HG03196 (cell line): ENCODE data around the gene MKNK1.

Experiments
- ATAC-seq: cut with Tn5 transposase; IDR thresholded peaks from one replicate; pipeline ENCODE4 v1.9.1; 2021; ENCODE audit not compliant: unreplicated experiment

The MKNK1 gene

GRCh38 chr1:46525253-46525983 is 78.7 kb downstream of the MKNK1 start:
- ATAC-seq: no peak

GRCh38 chr1:46524843-46525242 is 79.2 kb downstream of the MKNK1 start:
- ATAC-seq: no peak

- no peak for ATAC-seq
Measured at GRCh38 chr1:46523496-46524353, 80.3 kb downstream of the MKNK1 start.

- ATAC-seq: no peak
Measured at GRCh38 chr1:46522969-46523320, 81.1 kb downstream of the MKNK1 start.

GRCh38 chr1:46522184-46522968 is 81.7 kb downstream of the MKNK1 start:
- ATAC-seq: peak; percentile 53

GRCh38 chr1:46521414-46521813 is 82.7 kb downstream of the MKNK1 start:
- ATAC-seq: no peak

GRCh38 chr1:46520063-46520911 is 83.8 kb downstream of the MKNK1 start:
- no peak for ATAC-seq

- ATAC-seq: no peak
Measured at GRCh38 chr1:46519209-46519608, 84.9 kb downstream of the MKNK1 start.

- ATAC-seq: no peak
Measured at GRCh38 chr1:46517932-46518498, 86.1 kb downstream of the MKNK1 start.

- ATAC-seq: no peak
Measured at GRCh38 chr1:46517010-46517600, 87.0 kb downstream of the MKNK1 start.

GRCh38 chr1:46516200-46516950 is 87.7 kb downstream of the MKNK1 start:
- no peak for ATAC-seq

- no peak for ATAC-seq
Measured at GRCh38 chr1:46515576-46515975, 88.5 kb downstream of the MKNK1 start.

- no peak for ATAC-seq
Measured at GRCh38 chr1:46513536-46513935, 90.5 kb downstream of the MKNK1 start.

GRCh38 chr1:46512792-46513190 is 91.3 kb downstream of the MKNK1 start:
- no peak for ATAC-seq

GRCh38 chr1:46512135-46512791 is 91.8 kb downstream of the MKNK1 start:
- no peak for ATAC-seq

- no peak for ATAC-seq
Measured at GRCh38 chr1:46510998-46511365, 93.1 kb downstream of the MKNK1 start.

GRCh38 chr1:46510341-46510997 is 93.6 kb downstream of the MKNK1 start:
- no peak for ATAC-seq

- ATAC-seq: no peak
Measured at GRCh38 chr1:46508757-46509156, 95.3 kb downstream of the MKNK1 start.
